ENCODE data around the gene PLGLB1.
"Not testable (repeated sequence)": the region's sequence is repeated elsewhere in the genome, so short reads cannot be mapped to it uniquely, and the experiment has no call there.

The PLGLB1 gene

GRCh38 chr2:87021744-87022143 lies at the start of gene PLGLB1:
Gene PLGLB1 (minus strand): TSS chr2:87021844. CDS start chr2:87021783, 61 bp downstream.
- not testable (repeated sequence) for DNase-seq

GRCh38 chr2:87064305-87064704 lies 42.7 kb upstream of the PLGLB1 start:
- not testable (repeated sequence) for DNase-seq

DNA sequence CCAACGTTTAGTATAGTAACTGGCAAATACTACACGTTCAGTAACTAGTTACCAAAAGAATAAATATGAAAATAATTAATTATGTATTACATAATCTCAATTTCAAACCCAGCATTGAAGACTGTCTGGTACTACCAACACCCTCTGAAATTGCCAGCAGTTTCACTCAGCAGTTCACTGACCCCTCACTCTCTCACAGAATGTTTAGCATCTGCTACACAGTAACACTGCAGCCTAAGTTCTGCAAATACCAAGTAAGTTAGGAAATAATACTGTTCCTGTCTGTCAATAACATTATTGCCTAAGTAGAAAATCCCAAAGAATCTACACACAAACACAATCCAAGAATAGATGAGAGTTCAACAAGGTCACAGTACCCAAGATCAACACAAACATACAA lies 41.8 kb upstream of the PLGLB1 start:
- not testable (repeated sequence) for DNase-seq

- not testable (repeated sequence) for DNase-seq
Observed at GRCh38 chr2:87061519-87061918, 39.9 kb upstream of the PLGLB1 start.

DNA sequence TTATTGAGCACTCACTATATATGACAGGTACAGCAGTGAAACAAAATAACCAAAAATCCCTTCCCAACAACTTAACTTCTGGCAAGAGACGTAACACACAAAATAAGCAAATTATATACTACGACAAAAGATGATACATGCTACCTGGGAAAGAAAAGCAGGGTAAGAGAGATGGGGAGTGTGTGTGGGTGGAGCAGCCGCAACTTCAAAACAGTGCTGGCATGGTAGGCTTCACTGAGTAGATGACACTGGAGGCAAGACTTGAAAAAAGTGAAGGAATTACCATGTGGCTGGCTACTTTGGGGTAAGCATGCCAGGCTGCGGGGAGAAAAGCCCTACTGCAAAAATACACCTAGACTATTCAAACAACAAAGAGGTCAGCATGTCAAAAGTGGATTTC lies 36.0 kb upstream of the PLGLB1 start:
- DNase-seq: not testable (repeated sequence)

GRCh38 chr2:87056843-87057242 lies 35.2 kb upstream of the PLGLB1 start:
- DNase-seq: not testable (repeated sequence)

GRCh38 chr2:87056435-87056834 lies 34.8 kb upstream of the PLGLB1 start:
- DNase-seq: not testable (repeated sequence)

- not testable (repeated sequence) for DNase-seq
Observed at GRCh38 chr2:87054375-87054774, 32.7 kb upstream of the PLGLB1 start.

- DNase-seq: not testable (repeated sequence)
Observed at GRCh38 chr2:87041321-87041978, 19.8 kb upstream of the PLGLB1 start.

- DNase-seq: not testable (repeated sequence)
Observed at GRCh38 chr2:87028607-87029006, 7.0 kb upstream of the PLGLB1 start.

DNA sequence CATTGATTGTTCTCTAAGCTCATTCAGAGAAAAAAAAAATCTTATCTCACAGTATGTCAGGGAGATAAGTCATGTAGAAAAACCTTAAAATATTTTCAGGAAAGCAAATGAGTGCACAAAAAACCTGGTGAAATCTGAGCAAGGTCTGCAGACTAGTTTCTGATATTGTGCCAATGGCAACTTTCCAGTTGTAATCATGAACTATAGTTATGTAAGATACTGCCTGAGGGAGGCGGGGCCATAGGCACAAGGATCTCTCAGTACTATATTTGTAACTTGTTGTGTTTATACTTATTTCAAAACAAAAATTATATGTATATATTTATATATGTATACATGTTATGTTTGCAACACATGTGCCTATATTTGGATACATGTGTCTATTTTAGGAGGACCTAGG lies 5.2 kb upstream of the PLGLB1 start:
- DNase-seq: not testable (repeated sequence)

- DNase-seq: not testable (repeated sequence)
Observed at GRCh38 chr2:87025927-87026326, 4.3 kb upstream of the PLGLB1 start.

GRCh38 chr2:87023988-87024615 lies 2.5 kb upstream of the PLGLB1 start:
- not testable (repeated sequence) for DNase-seq

DNA sequence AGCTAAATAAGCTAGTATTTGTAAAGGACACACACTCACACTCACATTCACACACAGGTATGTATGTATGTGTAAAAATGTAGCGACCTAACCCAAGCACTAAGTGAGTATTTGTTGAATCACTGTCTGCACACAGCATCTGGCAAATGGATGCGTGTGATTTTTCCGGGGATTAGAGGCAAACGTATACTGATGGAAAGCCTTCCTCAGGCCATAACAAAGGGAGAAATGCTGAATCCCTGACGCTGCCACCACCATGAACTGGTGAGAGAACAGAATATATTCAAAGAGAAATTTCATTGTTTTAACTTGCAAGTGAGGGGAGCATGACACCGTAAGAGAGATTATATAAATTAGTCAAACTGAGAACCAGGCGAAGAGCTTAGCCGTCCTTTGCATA lies 601 bp downstream of the PLGLB1 start:
- DNase-seq: not testable (repeated sequence)

DNA sequence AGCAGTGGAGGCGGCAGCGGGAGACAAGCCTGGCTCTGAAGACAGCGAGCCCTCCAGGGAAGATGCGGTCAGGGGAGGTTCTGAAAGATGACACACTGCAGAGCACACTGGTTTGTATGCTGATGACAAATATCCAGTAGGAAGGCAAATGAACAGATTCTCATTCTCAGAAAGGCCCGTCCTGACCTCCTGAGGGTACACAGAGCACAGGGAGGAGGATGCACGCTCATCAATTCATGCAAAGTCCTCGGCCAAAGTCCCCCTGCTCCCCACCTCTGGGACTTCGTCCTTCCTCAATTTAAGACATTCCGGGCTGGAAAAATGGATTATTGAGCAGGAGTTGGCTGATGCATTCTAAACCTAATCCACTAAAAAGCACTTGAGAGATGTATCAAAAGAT lies 2.6 kb downstream of the PLGLB1 start:
- DNase-seq: not testable (repeated sequence)

DNA sequence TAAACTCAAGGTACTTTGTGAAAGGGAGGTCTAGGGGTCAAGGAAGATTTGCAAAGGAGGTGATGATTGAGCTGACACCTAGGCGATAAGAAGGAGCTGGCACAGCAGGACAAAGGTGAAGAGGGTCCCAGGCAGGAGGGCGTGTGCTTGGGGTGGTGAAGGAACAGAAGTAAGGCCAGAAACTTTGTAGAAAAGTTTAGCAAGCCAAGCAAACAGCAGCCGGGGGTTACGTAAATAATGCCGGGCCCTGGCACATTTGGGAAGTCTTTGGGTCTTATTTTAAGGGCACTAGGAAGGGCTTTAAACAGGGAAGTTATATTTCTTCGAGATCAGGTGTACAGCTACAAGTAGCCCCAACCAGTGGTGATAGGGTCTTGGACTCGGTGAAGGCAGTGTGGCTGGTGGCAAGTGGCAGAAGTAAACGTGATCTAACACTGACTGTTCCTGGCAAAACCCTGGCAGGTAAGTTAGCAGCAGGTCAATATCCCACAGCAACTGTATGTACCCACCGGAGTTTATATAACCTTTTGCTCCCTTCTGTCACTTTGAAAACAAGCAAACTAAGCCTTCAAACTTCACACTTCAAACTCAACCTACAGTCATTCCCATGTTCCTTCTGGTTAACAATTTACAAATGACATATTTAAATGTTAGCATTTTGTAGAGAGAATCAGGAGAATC lies 7.0 kb downstream of the PLGLB1 start:
- DNase-seq: not testable (repeated sequence)

DNA sequence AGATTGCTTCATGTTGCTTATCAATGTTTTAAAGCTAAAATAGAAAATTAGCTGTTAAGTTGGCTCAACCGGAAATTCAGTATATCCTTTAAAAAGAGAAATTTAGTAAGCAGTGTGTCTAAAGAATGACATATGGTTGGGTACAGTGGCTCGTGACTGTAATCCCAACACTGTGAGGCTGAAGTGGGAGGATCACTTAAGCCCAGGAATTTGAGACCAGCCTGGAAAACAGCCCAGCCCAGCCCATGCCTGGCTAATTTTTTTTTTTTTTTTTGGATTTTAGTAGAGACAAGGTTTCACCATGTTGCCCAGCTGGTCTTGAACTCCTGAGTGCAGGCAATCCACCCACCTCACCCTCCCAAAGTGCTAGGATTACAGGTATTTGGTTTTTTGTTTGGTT lies 17.2 kb downstream of the PLGLB1 start:
- not testable (repeated sequence) for DNase-seq
